Stimulated activated naive CD8-positive, alpha-beta T cell treated with anti-CD3 and anti-CD28 coated beads, Interleukin-15, amount 100 ng/mL, for 72 hours (primary cell): ENCODE results near the gene SLC22A31.

Experiments
- ATAC-seq: fragments of 150-1000 bp; cut with Tn5 transposase; 2 replicates; pipeline ENCODE4 v1.10.0; 2021; ENCODE audit warnings: mild to moderate bottlenecking, moderate library complexity
- DNase-seq, 2 donors: peaks; one replicate each; pipeline ENCODE4 v3.0.0; 2021 to 2022
- H3K27ac Mint-ChIP-seq, 2 donors: one replicate each; pipeline ENCODE4 v1.8.0; 2022; ENCODE audit warnings: mild to moderate bottlenecking in 2 of 2, mixed read lengths in 2 of 2, moderate library complexity in 2 of 2
- H3K27me3 Mint-ChIP-seq: one replicate; pipeline ENCODE4 v1.8.0; 2022; ENCODE audit warnings: mixed read lengths
- H3K4me1 Mint-ChIP-seq: one replicate; pipeline ENCODE4 v1.8.0; 2022; ENCODE audit warnings: mild to moderate bottlenecking, mixed read lengths
- H3K4me3 Mint-ChIP-seq, 2 donors: one replicate each; pipeline ENCODE4 v1.8.0; 2022; ENCODE audit warnings: mild to moderate bottlenecking in 2 of 2, mixed read lengths in 2 of 2, moderate library complexity in 1 of 2
- H3K9me3 Mint-ChIP-seq, 2 donors: one replicate each; pipeline ENCODE4 v1.8.0; 2022; ENCODE audit warnings: mixed read lengths in 2 of 2

SLC22A31 gene

GRCh38 chr16:89224665-89225064 lies 24.3 kb upstream of the SLC22A31 start:
- ATAC-seq, result no peak
- Mint-ChIP-seq H3K4me3 (no peak overlapping the region), H3K27ac (no peak overlapping the region), H3K4me1 (no peaks in the 10 kb centered on the region), H3K27me3 (no peaks in the 10 kb centered on the region), H3K9me3 (peaks cover 21 to 34% of the 10 kb centered on the region in 2 donors)
- DNase-seq, result no peak

DNA sequence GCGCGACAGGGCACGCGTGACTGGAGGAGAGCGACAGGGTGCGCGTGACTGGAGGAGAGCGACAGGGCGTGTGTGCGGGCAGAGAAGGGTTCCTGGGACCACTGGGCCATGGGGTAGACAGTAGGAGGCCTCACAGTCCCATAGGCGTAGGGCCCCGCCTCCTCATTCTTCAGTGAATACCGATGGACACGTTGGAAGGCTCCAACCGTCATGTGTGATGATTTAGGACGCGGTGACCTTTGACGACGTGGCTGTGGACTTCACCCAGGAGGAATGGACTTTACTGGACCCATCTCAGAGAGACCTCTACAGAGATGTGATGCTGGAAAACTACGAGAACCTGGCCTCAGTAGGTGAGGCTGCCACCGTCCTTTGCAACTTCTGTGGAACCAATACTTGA lies 22.6 kb upstream of the SLC22A31 start:
- ATAC-seq (no peak), DNase-seq (no peak)
- Mint-ChIP-seq H3K27ac (no peak overlapping the region), H3K27me3 (no peaks in the 10 kb centered on the region), H3K9me3 (peaks cover 13 to 17% of the 10 kb centered on the region in 2 donors), H3K4me1 (peaks cover 6% of the 10 kb centered on the region), H3K4me3 (no peak overlapping the region)

GRCh38 chr16:89221604-89222003 lies 21.3 kb upstream of the SLC22A31 start:
- Mint-ChIP-seq H3K27ac (peak overlapping the region; percentile 57 to 65), H3K27me3 (no peaks in the 10 kb centered on the region), H3K4me3 (no peak overlapping the region), H3K4me1 (peaks cover 7% of the 10 kb centered on the region), H3K9me3 (peaks cover 2 to 4% of the 10 kb centered on the region in 2 donors)
- ATAC-seq (no peak), DNase-seq (no peak)

- Mint-ChIP-seq H3K27me3 (no peaks in the 10 kb centered on the region), H3K4me3 (peak overlapping the region; percentile 45 to 54), H3K27ac (peak overlapping the region in 1 of 2 donors; percentile 62), H3K4me1 (peaks cover 18% of the 10 kb centered on the region), H3K9me3 (no peaks in the 10 kb centered on the region)
- DNase-seq, result no peak
- ATAC-seq, result no peak
Measured at GRCh38 chr16:89219365-89219764, 19.0 kb upstream of the SLC22A31 start.

GRCh38 chr16:89217388-89218191 lies 17.3 kb upstream of the SLC22A31 start, which contains the start of gene ZNF778:
Gene ZNF778, plus strand, starts transcription at chr16:89217703. Its CDS starts 3,425 bp downstream, at chr16:89221128.
- DNase-seq (peak; percentile 76 to 81), ATAC-seq (peak; percentile 93)
- H3K9me3 Mint-ChIP-seq, result no peaks in the 10 kb centered on the region
- no peaks in the 10 kb centered on the region for H3K27me3 Mint-ChIP-seq
- H3K4me1 Mint-ChIP-seq, result peaks cover 18% of the 10 kb centered on the region
- peak within 1 kb of the TSS; percentile 67 to 93 for H3K27ac Mint-ChIP-seq
- peak within 1 kb of the TSS; percentile 95 to 97 for H3K4me3 Mint-ChIP-seq

GRCh38 chr16:89217138-89217387 lies 16.7 kb upstream of the SLC22A31 start:
- peaks cover 18% of the 10 kb centered on the region for H3K4me1 Mint-ChIP-seq
- peak overlapping the region; percentile 95 to 97 for H3K4me3 Mint-ChIP-seq
- peak overlapping the region; percentile 35 to 52 for H3K27ac Mint-ChIP-seq
- no peaks in the 10 kb centered on the region for H3K27me3 Mint-ChIP-seq
- DNase-seq (no peak), ATAC-seq (no peak)
- no peaks in the 10 kb centered on the region for H3K9me3 Mint-ChIP-seq

DNA sequence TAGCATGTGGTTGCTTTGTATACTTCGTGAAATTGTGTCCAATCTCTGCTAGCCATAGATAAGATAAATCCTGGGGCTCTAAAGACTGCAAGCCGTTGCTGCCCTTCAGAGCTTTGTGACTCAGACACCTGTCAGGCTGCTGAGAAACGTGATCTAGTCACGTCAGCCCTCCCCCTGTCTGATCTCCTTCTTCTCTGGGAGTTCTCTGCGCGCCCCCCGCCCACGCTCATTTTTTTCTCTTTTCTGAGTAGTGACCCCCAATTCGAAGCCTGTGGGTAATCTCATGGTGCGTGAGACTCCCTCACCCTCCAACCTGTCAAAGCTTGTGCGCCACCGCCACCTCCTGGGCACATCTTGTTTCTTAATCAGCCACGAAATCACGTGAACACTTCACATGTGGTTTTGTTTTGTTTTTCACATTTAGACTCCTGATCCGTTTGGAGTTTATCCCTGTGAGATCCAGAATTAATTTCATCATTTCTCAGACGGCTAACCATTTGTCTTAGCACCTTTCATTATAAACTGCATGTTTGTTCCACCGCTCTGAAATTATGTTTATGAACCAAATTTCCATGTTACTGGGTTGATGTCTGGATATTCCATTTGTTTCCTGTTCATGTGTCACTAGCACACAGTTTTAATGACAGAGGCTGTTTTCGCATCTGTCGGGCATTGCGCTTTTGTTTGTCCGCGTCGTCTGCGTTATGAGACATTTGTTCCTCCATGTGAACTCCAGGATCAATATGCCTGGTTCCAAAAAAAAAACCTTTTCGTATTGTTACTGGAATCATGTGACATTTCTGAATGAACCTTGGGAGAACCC lies 16.2 kb upstream of the SLC22A31 start:
- Mint-ChIP-seq H3K9me3 (no peaks in the 10 kb centered on the region), H3K4me3 (peak overlapping the region; percentile 95 to 97), H3K27ac (peak overlapping the region; percentile 35 to 52), H3K4me1 (peaks cover 18% of the 10 kb centered on the region), H3K27me3 (no peaks in the 10 kb centered on the region)
- DNase-seq, result peak; percentile 74 to 77
- peak; percentile 81 for ATAC-seq

DNA sequence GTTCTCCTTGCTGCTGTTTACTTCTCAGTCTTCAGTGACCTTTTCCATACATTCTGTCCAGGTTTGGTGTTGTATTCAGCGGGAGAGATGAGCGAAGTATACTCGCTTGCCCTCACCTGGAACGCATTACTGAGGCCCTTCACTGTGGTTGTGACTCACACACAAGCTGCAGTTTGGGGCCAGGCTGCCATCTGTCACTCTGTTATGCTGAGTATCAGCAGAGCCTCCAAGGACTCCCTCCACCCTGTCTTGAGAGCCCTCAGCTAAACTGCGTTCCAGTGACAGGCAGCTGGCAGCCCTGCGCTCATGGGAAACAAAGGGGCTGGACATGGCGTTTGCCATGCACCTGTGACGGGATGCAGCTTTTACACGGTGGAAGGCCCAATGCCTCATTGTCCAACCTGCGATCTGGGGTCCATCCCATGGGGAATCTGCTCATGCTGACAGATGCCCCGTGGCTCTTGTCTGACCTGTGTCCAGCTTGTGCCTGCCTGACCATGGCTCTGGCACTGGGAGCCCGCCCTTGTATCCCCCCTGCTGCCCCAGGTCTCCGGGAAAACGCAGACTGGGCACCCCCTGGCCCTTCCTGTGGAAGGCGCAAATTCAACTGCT lies 10.7 kb upstream of the SLC22A31 start:
- DNase-seq, result no peak
- no peak for ATAC-seq
- H3K9me3 Mint-ChIP-seq, result no peaks in the 10 kb centered on the region
- no peak overlapping the region for H3K4me3 Mint-ChIP-seq
- no peak overlapping the region for H3K27ac Mint-ChIP-seq
- peaks cover 6% of the 10 kb centered on the region for H3K4me1 Mint-ChIP-seq
- H3K27me3 Mint-ChIP-seq, result peaks cover 24% of the 10 kb centered on the region

GRCh38 chr16:89210165-89210903 lies 10.0 kb upstream of the SLC22A31 start:
- no peak overlapping the region for H3K4me3 Mint-ChIP-seq
- peaks cover 24% of the 10 kb centered on the region for H3K27me3 Mint-ChIP-seq
- no peak for DNase-seq
- H3K9me3 Mint-ChIP-seq, result no peaks in the 10 kb centered on the region
- no peak overlapping the region for H3K27ac Mint-ChIP-seq
- H3K4me1 Mint-ChIP-seq, result peaks cover 6% of the 10 kb centered on the region
- ATAC-seq, result no peak

- H3K4me3 Mint-ChIP-seq, result no peak overlapping the region
- H3K27me3 Mint-ChIP-seq, result peaks cover 30% of the 10 kb centered on the region
- ATAC-seq (no peak), DNase-seq (no peak)
- no peak overlapping the region for H3K27ac Mint-ChIP-seq
- H3K4me1 Mint-ChIP-seq, result no peaks in the 10 kb centered on the region
- no peaks in the 10 kb centered on the region for H3K9me3 Mint-ChIP-seq
Measured at GRCh38 chr16:89209522-89210044, 9.2 kb upstream of the SLC22A31 start.

DNA sequence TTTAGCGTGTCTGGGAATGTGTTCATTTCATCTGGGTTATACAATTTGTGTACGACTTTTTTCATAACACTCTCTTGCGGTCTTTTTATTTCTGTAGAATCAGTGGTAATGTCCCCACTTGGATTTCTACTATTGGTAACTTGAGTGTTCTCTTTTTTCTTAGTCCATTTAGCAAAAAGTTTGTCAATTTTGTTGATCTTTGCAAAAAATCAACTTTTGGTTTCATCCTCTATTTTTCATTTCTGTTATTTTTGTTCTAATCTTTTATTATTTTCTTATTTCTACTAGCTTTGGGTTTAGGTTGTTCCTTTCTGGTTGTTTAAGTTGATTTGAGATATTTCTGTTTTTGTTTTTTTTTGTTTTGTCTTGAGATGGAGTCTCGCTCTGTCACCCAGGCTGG lies 7.7 kb upstream of the SLC22A31 start:
- no peak overlapping the region for H3K4me3 Mint-ChIP-seq
- H3K4me1 Mint-ChIP-seq, result no peaks in the 10 kb centered on the region
- no peak for ATAC-seq
- H3K27ac Mint-ChIP-seq, result no peak overlapping the region
- H3K9me3 Mint-ChIP-seq, result no peaks in the 10 kb centered on the region
- H3K27me3 Mint-ChIP-seq, result peaks cover 46% of the 10 kb centered on the region
- no peak for DNase-seq

DNA sequence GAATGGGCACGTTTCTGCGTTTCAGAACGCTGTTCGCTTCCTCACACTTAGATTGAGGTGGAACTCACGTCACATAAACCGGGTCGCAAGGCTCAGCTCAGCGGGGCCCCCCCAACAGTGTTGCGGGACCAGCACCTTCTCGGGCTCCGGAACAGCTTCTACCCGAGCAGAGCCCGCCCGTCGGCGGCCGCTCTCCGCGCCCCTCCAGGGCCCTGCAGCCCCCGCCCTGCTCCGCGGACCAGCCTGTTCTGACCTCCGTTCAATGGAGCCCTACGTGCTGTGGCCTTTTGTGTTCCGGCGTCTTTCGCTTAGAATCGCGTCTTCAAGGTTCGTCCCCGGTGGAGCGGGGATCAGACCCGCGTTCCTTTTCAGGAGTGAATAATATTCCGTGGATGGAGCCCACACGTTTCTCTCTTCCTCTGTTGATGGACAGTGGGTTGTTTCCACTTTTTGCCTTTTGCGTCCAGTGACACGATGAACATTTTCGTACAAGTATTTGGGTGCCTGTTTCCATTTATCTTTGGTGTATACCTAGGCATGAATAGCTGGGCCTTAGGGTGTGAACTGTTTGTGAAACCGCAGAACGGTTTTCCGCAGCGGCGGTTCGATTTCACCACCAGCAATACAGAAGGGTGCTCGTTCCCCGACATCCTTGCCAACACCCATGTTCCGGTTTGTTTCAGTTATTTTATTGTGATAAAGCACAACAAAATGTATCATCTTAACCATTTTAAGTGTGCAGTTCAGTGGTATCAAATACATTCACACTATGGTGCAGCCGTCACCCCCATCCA lies 2.3 kb upstream of the SLC22A31 start:
- DNase-seq, result no peak
- Mint-ChIP-seq H3K4me3 (peak overlapping the region; percentile 47 to 58), H3K4me1 (peaks cover 12% of the 10 kb centered on the region), H3K27ac (no peak overlapping the region), H3K9me3 (no peaks in the 10 kb centered on the region), H3K27me3 (peaks cover 73% of the 10 kb centered on the region)
- ATAC-seq, result no peak

DNA sequence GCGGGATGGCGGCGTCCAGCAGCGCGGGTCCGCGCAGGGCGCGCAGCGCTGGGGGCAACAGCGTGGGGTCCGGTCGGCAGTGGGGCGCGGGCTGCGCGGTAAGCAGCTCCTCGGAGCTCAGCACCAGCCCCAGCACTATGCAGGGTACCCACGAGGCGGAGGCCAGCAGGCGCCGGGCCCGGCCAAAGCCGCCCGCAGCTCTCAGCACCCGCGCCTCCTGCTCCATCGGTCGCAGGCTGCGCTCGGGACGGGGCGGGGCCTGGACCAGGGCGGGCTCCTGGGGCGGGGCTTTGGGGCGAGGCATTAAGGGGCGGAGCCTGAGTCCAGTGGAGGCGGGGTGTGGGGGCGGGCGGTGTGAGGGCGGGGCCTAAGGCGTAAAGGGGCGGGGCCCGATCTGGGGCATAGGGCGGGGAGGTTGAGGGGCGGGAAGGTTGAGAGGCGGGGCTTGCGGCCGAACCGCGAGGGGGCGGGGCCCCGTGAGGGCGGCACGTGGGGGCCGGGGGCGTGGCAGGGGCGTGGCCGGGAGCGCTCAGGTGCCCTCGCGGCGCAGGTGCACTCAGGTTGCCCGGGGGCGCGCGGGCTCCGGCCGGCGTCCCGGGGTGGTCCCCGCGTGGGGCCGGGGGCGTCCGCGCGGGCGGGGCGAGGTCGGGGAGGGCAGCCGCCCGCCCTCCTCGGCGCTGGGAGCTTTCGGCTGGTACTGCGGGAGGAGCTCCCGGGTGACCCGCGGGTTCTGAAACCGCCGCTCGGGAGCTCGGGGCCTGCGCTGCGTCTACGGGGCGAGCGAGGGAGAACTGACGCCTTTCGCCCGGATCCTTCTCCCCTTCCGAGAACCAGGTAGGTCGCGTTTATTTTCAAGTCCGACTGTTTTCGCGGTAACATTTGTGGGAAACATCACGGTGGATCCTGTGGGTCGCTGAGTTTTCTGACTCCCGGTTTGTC lies 1.4 kb upstream of the SLC22A31 start:
- ATAC-seq (peak; percentile 78), DNase-seq (peak; percentile 80 to 85)
- H3K4me1 Mint-ChIP-seq, result peaks cover 12% of the 10 kb centered on the region
- H3K27me3 Mint-ChIP-seq, result peaks cover 71% of the 10 kb centered on the region
- peak overlapping the region; percentile 45 to 47 for H3K4me3 Mint-ChIP-seq
- H3K27ac Mint-ChIP-seq, result no peak overlapping the region
- no peaks in the 10 kb centered on the region for H3K9me3 Mint-ChIP-seq
